Adipose tissue (tissue), 3 donors: Measurements from ENCODE around the gene SEPTIN8. TPM values are rescaled to one million over a fixed set of nuclear protein-coding genes. Genes with fewer than 3 reads are reported as not detected.

Experiments used
- H3K27ac ChIP-seq: one replicate; pipeline ENCODE4 v1.5.1; 2013; ENCODE audit warnings: low read depth, low read length
- WGBS, 3 donors: extraction: QIAGEN DNeasy Blood & Tissue Kit; methylation state at CpG; one replicate each; pipeline ENCODE4 v1.1.7; 2013; 5-methylcytosine and 5-hydroxymethylcytosine counted together
- polyA plus RNA-seq, 3 donors: library from polyadenylated mRNA; stranded (reverse); fragments of 200-250 nt; gene quantifications; one replicate each; pipeline ENCODE4 v1.2.3, GENCODE V29; 2013
- donor health status: healthy with polysubstance abuse.
- donor health status: Bipolar disorder and iron deficiency.
- donor health status: healthy.

SEPTIN8 gene
- polyA plus RNA-seq, 3 donors: 11.2 to 34.1 (median 15.4) TPM

- 70 to 85% (median 74%) methylated on average over 2 of the region's 2 CpGs for WGBS, 3 donors
- no peak overlapping the region for H3K27ac ChIP-seq
Observed at GRCh38 chr5:132744659-132745058, 32.4 kb downstream of the SEPTIN8 start.

GRCh38 chr5:132742626-132743025, 34.4 kb downstream of the SEPTIN8 start:
- WGBS, 3 donors: 94% methylated on average over 5 of the region's 5 CpGs
- no peak overlapping the region for H3K27ac ChIP-seq

GRCh38 chr5:132742158-132742557, 34.9 kb downstream of the SEPTIN8 start:
- 84 to 94% (median 86%) methylated on average over 2 of the region's 2 CpGs for WGBS, 3 donors

GRCh38 chr5:132739232-132739631, 37.8 kb downstream of the SEPTIN8 start:
- no peak overlapping the region for H3K27ac ChIP-seq
- WGBS, 3 donors: 73% methylated on average over 1 of the region's 1 CpG

More at GRCh38 chr5:132742158-132742557, 34.9 kb downstream of the SEPTIN8 start:
- H3K27ac ChIP-seq: no peak overlapping the region

GRCh38 chr5:132737982-132738681, 38.9 kb downstream of the SEPTIN8 start:
- 62 to 73% (median 71%) methylated on average over 9 of the region's 9 CpGs for WGBS, 3 donors
- H3K27ac ChIP-seq: no peak overlapping the region

- WGBS, 3 donors: 1 to 2% (median 1%) methylated on average over 70 to 81 of the region's 81 CpGs
- no peak within 1 kb of the TSS for H3K27ac ChIP-seq
Observed at GRCh38 chr5:132736853-132737833, 39.9 kb downstream of the SEPTIN8 start, which contains the start of gene KIF3A. Gene KIF3A, minus strand, starts transcription at chr5:132737546. Its CDS starts 127 bp downstream, at chr5:132737419.

- 74 to 90% (median 88%) methylated on average over 2 of the region's 2 CpGs for WGBS, 3 donors
- no peak overlapping the region for H3K27ac ChIP-seq
Observed at GRCh38 chr5:132734687-132735086, 42.4 kb downstream of the SEPTIN8 start.

- no peak overlapping the region for H3K27ac ChIP-seq
- WGBS, 3 donors: 84 to 88% (median 85%) methylated on average over 2 of the region's 2 CpGs
Observed at GRCh38 chr5:132733499-132734148, 43.4 kb downstream of the SEPTIN8 start.

GRCh38 chr5:132729896-132730295, 47.1 kb downstream of the SEPTIN8 start:
- 95 to 97% (median 95%) methylated on average over 10 of the region's 10 CpGs for WGBS, 3 donors
- H3K27ac ChIP-seq: no peak overlapping the region

GRCh38 chr5:132725745-132726144, 51.3 kb downstream of the SEPTIN8 start:
- 93 to 100% (median 97%) methylated on average over 2 of the region's 2 CpGs for WGBS, 3 donors
- no peak overlapping the region for H3K27ac ChIP-seq

GRCh38 chr5:132718544-132719312, 58.3 kb downstream of the SEPTIN8 start:
- WGBS, 3 donors: 97 to 98% (median 98%) methylated on average over 5 of the region's 5 CpGs
- H3K27ac ChIP-seq: no peak overlapping the region

GRCh38 chr5:132714456-132715307, 62.4 kb downstream of the SEPTIN8 start:
- H3K27ac ChIP-seq: no peak overlapping the region
- 61 to 62% (median 62%) methylated on average over 11 of the region's 11 CpGs for WGBS, 3 donors

GRCh38 chr5:132708645-132709044, 68.4 kb downstream of the SEPTIN8 start:
- no peak overlapping the region for H3K27ac ChIP-seq

- 88 to 93% (median 90%) methylated on average over 1 of the region's 1 CpG for WGBS, 3 donors
- no peak overlapping the region for H3K27ac ChIP-seq
Observed at GRCh38 chr5:132704875-132705274, 72.2 kb downstream of the SEPTIN8 start.
